Epithelial cell of proximal tubule (primary cell): ENCODE results near the gene RHOD. TPM values are rescaled to one million over a fixed set of nuclear protein-coding genes. Genes with fewer than 3 reads are reported as not detected.

Source experiments
- DNase-seq: peaks from one replicate; pipeline ENCODE4 v3.0.0-alpha.2; 2011; ENCODE audit warnings: low read depth
- H3K4me3 ChIP-seq: 2 replicates; pipeline ENCODE4 v1.5.1; 2011; ENCODE audit warnings: low read depth, mild to moderate bottlenecking, low read length
- total RNA-seq: library from RNA; depleted of rRNA; stranded (reverse); fragments of >200 nt; gene quantifications from 2 replicates; pipeline ENCODE4 v1.2.3, GENCODE V29; 2015
- TF ChIP-seq, protein P1 (sequence below): conservative IDR thresholded peaks from 2 replicates; pipeline ENCODE4 v1.5.1; 2012; ENCODE audit warnings: low read depth, mild to moderate bottlenecking, low read length

Gene RHOD
- total RNA-seq, 1 donor from 2014 or later, result 51.4 TPM

DNA sequence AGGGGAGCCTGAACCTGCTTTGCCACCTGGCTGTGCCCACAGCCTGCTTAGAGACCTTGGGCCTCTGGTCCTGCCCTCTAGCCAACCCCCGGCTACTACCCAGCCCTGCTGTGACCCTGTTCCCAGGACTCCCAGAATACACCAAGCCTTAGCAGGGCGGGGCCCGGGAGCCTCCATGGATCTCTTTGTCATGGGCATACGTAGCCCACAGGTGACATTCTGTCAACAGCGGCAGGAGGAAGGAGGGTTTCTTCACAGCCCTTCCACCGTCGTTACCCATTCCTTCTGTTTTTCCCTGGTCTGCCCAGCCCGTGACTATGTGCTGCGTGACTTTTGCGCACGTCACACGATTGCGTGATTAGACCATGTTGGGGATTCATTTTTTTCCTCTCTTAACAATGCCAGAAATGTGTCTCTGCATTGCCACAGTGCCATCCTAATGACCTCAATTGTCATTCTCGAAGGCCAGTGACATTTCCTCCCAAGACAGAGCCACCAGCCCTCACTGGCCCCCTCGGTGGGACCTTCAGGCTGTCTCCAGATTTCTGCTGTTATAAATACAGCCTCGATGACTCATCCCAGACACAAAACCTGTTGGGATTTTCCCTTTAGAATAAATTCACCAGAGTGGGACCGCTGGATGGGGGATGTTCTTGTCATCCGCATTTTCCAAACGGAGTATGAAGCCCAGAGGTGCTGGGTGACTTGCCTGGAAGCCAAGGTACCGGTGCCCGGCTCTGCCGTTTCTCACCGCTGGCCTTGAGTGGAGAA, 24.7 kb upstream of the RHOD start:
- no peak overlapping the region for H3K4me3 ChIP-seq
- DNase-seq, result no peak
- TF ChIP-seq, protein P1, sequence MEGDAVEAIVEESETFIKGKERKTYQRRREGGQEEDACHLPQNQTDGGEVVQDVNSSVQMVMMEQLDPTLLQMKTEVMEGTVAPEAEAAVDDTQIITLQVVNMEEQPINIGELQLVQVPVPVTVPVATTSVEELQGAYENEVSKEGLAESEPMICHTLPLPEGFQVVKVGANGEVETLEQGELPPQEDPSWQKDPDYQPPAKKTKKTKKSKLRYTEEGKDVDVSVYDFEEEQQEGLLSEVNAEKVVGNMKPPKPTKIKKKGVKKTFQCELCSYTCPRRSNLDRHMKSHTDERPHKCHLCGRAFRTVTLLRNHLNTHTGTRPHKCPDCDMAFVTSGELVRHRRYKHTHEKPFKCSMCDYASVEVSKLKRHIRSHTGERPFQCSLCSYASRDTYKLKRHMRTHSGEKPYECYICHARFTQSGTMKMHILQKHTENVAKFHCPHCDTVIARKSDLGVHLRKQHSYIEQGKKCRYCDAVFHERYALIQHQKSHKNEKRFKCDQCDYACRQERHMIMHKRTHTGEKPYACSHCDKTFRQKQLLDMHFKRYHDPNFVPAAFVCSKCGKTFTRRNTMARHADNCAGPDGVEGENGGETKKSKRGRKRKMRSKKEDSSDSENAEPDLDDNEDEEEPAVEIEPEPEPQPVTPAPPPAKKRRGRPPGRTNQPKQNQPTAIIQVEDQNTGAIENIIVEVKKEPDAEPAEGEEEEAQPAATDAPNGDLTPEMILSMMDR, result no peak

DNA sequence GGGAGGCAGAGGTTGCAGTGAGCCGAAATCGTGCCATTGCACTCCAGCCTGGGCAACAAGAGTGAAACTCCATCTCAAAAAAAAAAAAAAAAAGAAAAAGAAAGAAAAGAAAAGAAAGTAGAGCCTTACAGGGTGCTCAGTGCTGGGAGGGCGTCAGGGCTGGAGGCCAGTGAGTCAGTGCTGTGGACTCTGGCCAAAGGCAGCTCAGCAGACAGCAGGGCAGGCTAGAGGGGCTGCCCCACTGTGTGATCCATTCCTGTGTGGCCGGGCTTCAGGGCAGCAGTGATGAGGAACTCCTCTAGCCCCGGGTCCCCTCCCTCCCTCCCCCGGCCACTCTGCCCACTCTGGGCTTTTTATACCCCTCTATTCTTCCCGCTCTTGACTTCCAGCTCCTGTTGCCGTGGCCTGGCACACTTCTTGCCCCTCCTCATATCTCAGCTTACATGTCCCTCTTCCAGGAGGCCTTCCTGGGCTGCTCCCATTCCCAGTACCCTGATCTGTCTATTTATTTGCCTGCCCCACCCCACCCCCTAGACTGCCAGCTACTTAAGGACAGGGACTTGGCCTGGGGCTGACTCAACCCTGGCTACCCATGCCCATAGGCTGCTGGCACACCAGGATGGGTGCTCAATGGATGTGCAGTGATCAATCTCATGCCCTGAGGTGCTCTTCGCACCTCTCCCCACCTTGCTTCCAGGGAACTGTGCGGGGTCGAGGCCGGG, 23.7 kb upstream of the RHOD start:
- peak; percentile 46 for DNase-seq
- no peak overlapping the region for H3K4me3 ChIP-seq
- TF ChIP-seq, protein P1, result no peak

DNA sequence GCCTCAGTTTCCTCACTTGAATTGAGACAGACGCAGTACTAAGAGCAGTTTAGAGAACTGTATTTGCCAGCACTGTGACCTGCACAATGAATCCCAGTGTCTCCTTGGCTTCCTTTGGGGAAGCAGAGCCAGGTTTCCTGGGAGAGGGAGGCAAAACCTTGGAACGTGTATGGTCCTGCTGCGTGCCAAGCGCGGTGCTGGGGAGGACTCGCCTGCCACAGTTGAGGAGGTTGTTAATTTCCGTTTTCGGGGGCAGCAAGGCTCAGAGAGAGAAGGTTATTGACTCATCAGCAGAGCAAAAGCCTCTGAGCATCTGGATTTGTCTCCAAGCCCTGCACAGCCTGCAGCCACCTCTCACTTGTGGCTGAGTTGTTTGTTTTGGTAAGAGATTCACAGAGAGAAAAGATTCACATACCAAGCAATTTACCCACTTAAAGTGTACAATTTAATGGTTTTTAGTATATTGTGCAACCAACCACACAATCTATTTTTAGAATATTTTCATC, 22.9 kb upstream of the RHOD start:
- no peak overlapping the region for H3K4me3 ChIP-seq
- TF ChIP-seq, protein P1, result no peak
- no peak for DNase-seq

DNA sequence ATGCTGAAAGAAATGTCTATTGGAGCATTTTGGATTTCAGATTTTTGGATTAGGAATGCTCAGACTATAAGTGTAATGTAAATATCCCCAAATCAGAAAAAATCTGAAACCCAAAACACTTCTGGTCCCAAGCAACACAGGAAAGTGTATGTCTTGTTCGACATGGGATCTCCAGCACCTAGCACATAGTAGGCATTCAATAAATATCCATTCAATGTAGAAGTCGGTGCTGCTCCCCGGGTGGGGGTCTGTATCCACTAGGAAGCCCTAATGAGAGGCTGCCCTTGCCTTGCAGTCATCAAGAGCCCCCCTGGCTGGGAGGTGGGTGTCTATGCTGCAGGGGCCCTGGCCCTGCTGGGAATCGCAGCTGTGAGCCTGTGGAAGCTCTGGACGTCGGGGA, 22.3 kb upstream of the RHOD start:
- H3K4me3 ChIP-seq, result no peak overlapping the region
- TF ChIP-seq, protein P1, result no peak
- DNase-seq, result no peak

DNA sequence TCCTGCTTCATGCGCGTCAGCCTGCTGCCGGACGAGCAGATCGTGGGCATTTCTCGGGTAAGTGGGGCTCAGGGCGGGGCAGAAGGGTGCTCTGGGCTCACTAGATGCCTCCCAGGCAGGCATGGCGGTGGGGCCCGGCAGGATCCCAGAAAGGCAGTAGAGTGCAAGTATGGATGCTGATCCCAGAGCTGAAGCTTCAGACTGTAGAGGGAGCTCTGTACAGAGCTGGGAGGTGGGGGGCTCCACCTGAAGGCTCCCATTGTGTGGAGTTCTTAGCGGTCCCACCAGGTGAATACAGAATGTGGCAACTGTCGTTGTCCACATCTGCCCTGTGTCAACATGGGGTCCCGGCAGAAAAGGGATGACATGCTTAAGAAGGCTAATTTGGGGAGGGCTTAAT, 16.5 kb upstream of the RHOD start:
- DNase-seq, result no peak
- H3K4me3 ChIP-seq, result no peak overlapping the region
- TF ChIP-seq, protein P1, result peak; percentile 5

DNA sequence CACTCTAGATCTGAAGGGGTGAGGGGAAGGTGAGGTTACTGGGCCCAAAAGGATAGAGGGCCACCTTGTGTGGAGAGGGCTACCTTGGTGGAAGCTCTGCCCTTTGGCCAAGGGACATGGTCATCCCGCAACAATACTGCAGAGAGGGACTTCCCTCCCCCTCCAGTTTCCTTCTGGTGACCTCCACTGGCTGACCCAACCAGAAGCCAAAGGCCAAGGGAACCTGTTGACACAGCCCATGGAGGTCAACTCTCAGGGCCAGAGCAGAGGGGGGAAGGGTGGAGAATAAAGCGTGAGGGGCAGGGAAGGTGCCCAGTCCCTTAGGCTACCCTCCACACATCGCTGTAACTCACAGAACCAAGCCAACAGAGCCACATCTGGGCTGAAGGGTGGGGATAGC, 15.0 kb upstream of the RHOD start:
- no peak for DNase-seq
- TF ChIP-seq, protein P1, result no peak
- no peak overlapping the region for H3K4me3 ChIP-seq
